ENCODE results near the gene GRIN2A.

Gene GRIN2A

GRCh38 chr16:10200637-10201586 lies 18.7 kb upstream of the GRIN2A start:
- no peak overlapping the region for H3K4me3 ChIP-seq
- no peaks in the 10 kb centered on the region for H3K9me3 ChIP-seq (ENCODE audit: low read depth, low read length)
- H3K9ac ChIP-seq (ENCODE audit: insufficient read length): no peak overlapping the region
- H3K27ac ChIP-seq: no peak overlapping the region
- no peak for DNase-seq (ENCODE audit: low read depth, low spot score)
- no peaks in the 10 kb centered on the region for H3K36me3 ChIP-seq (ENCODE audit: insufficient read depth, low read length)
- TF ChIP-seq FOXP2 (optimal IDR thresholded peaks at IDR 0.05; ENCODE audit: control extremely low read depth, extremely low read length, insufficient read depth) (no peak), EZH2 (IDR thresholded peaks at IDR 0.05) (no peak), POLR2AphosphoS5 (IDR thresholded peaks at IDR 0.05; ENCODE audit: borderline replicate concordance, low read depth, low read length) (no peak)

GRCh38 chr16:10196999-10197398 lies 14.8 kb upstream of the GRIN2A start:
- H3K9ac ChIP-seq (ENCODE audit: insufficient read length): no peak overlapping the region
- H3K4me3 ChIP-seq: no peak overlapping the region
- H3K27ac ChIP-seq: no peak overlapping the region
- TF ChIP-seq EZH2 (IDR thresholded peaks at IDR 0.05): no peak
- TF ChIP-seq POLR2AphosphoS5 (IDR thresholded peaks at IDR 0.05; ENCODE audit: borderline replicate concordance, low read depth, low read length): no peak
- TF ChIP-seq FOXP2 (optimal IDR thresholded peaks at IDR 0.05; ENCODE audit: control extremely low read depth, extremely low read length, insufficient read depth): no peak
- DNase-seq (ENCODE audit: low read depth, low spot score): no peak
- H3K36me3 ChIP-seq (ENCODE audit: insufficient read depth, low read length): no peaks in the 10 kb centered on the region
- H3K9me3 ChIP-seq (ENCODE audit: low read depth, low read length): no peaks in the 10 kb centered on the region

GRCh38 chr16:10191096-10191495 lies 8.9 kb upstream of the GRIN2A start:
- H3K27ac ChIP-seq: no peak overlapping the region
- no peak overlapping the region for H3K4me3 ChIP-seq
- no peaks in the 10 kb centered on the region for H3K9me3 ChIP-seq (ENCODE audit: low read depth, low read length)
- TF ChIP-seq EZH2 (IDR thresholded peaks at IDR 0.05) (no peak), POLR2AphosphoS5 (IDR thresholded peaks at IDR 0.05; ENCODE audit: borderline replicate concordance, low read depth, low read length) (no peak), FOXP2 (optimal IDR thresholded peaks at IDR 0.05; ENCODE audit: control extremely low read depth, extremely low read length, insufficient read depth) (no peak)
- DNase-seq (ENCODE audit: low read depth, low spot score): no peak
- no peaks in the 10 kb centered on the region for H3K36me3 ChIP-seq (ENCODE audit: insufficient read depth, low read length)
- no peak overlapping the region for H3K9ac ChIP-seq (ENCODE audit: insufficient read length)

GRCh38 chr16:10189861-10190390 lies 7.7 kb upstream of the GRIN2A start:
- no peak for TF ChIP-seq FOXP2 (optimal IDR thresholded peaks at IDR 0.05; ENCODE audit: control extremely low read depth, extremely low read length, insufficient read depth)
- no peak for TF ChIP-seq POLR2AphosphoS5 (IDR thresholded peaks at IDR 0.05; ENCODE audit: borderline replicate concordance, low read depth, low read length)
- no peak for TF ChIP-seq EZH2 (IDR thresholded peaks at IDR 0.05)
- no peaks in the 10 kb centered on the region for H3K36me3 ChIP-seq (ENCODE audit: insufficient read depth, low read length)
- H3K9ac ChIP-seq (ENCODE audit: insufficient read length): no peak overlapping the region
- no peaks in the 10 kb centered on the region for H3K9me3 ChIP-seq (ENCODE audit: low read depth, low read length)
- no peak for DNase-seq (ENCODE audit: low read depth, low spot score)
- no peak overlapping the region for H3K27ac ChIP-seq
- no peak overlapping the region for H3K4me3 ChIP-seq

GRCh38 chr16:10188236-10188635 lies 6.0 kb upstream of the GRIN2A start:
- no peak for TF ChIP-seq POLR2AphosphoS5 (IDR thresholded peaks at IDR 0.05; ENCODE audit: borderline replicate concordance, low read depth, low read length)
- TF ChIP-seq FOXP2 (optimal IDR thresholded peaks at IDR 0.05; ENCODE audit: control extremely low read depth, extremely low read length, insufficient read depth): no peak
- TF ChIP-seq EZH2 (IDR thresholded peaks at IDR 0.05): no peak
- DNase-seq (ENCODE audit: low read depth, low spot score): no peak
- Histone ChIP-seq H3K9me3 (ENCODE audit: low read depth, low read length) (no peaks in the 10 kb centered on the region), H3K4me3 (no peak overlapping the region), H3K36me3 (ENCODE audit: insufficient read depth, low read length) (no peaks in the 10 kb centered on the region), H3K9ac (ENCODE audit: insufficient read length) (no peak overlapping the region), H3K27ac (no peak overlapping the region)

GRCh38 chr16:10181196-10182162 lies 749 bp downstream of the GRIN2A start:
- H3K4me3 ChIP-seq: peak overlapping the region; percentile 55
- H3K36me3 ChIP-seq (ENCODE audit: insufficient read depth, low read length): no peaks in the 10 kb centered on the region
- TF ChIP-seq POLR2AphosphoS5 (IDR thresholded peaks at IDR 0.05; ENCODE audit: borderline replicate concordance, low read depth, low read length) (no peak), EZH2 (IDR thresholded peaks at IDR 0.05) (no peak), FOXP2 (optimal IDR thresholded peaks at IDR 0.05; ENCODE audit: control extremely low read depth, extremely low read length, insufficient read depth) (no peak)
- H3K9me3 ChIP-seq (ENCODE audit: low read depth, low read length): no peaks in the 10 kb centered on the region
- H3K27ac ChIP-seq: no peak overlapping the region
- H3K9ac ChIP-seq (ENCODE audit: insufficient read length): no peak overlapping the region
- no peak for DNase-seq (ENCODE audit: low read depth, low spot score)

- Histone ChIP-seq H3K4me3 (0 out of 2 replicates have a peak overlapping the region, but pooled peaks have one; percentile 12), H3K27ac (no peak overlapping the region), H3K9ac (ENCODE audit: insufficient read length) (no peak overlapping the region), H3K36me3 (ENCODE audit: insufficient read depth, low read length) (no peaks in the 10 kb centered on the region), H3K9me3 (ENCODE audit: low read depth, low read length) (no peaks in the 10 kb centered on the region)
- TF ChIP-seq POLR2AphosphoS5 (IDR thresholded peaks at IDR 0.05; ENCODE audit: borderline replicate concordance, low read depth, low read length) (no peak), FOXP2 (optimal IDR thresholded peaks at IDR 0.05; ENCODE audit: control extremely low read depth, extremely low read length, insufficient read depth) (no peak), EZH2 (IDR thresholded peaks at IDR 0.05) (no peak)
- no peak for DNase-seq (ENCODE audit: low read depth, low spot score)
These were observed 1.5 kb downstream of the GRIN2A start for GRCh38 chr16:10180771-10181163.

Data from SK-N-MC (cell line).